ENCODE results near the gene CALM3. TPM values are rescaled to one million over a fixed set of nuclear protein-coding genes. Genes with fewer than 3 reads are reported as not detected.

The CALM3 gene
- polyA plus RNA-seq, 3 donors, result 165 to 240 (median 177) TPM

GRCh38 chr19:46617601-46618000, 16.5 kb downstream of the CALM3 start:
- no peaks in the 10 kb centered on the region for H4K20me1 ChIP-seq (ENCODE audit: insufficient read depth, low read length)
- peaks cover 28 to 36% (median 31%) of the 10 kb centered on the region in 3 donors for H3K27me3 Mint-ChIP-seq (ENCODE audit: low read depth in 3 of 3)
- H3K27me3 ChIP-seq (ENCODE audit: control insufficient read depth in 2 of 2, insufficient read depth in 2 of 2, low read length in 2 of 2), result peaks cover 0 to 14% of the 10 kb centered on the region in 2 donors
- peaks cover 0 to 4% of the 10 kb centered on the region in 2 donors for H3K36me3 ChIP-seq (replicated peaks in 1 of 2; ENCODE audit: control insufficient read depth in 1 of 2, insufficient read depth in 2 of 2, low read length in 2 of 2)
- peaks cover 58% of the 10 kb centered on the region for H3K4me1 Mint-ChIP-seq
- WGBS (ENCODE audit: insufficient coverage), result 100% methylated on average over 3 of the region's 6 CpGs
- no peak overlapping the region for H3K4me3 Mint-ChIP-seq
- no peaks in the 10 kb centered on the region for H3K9me3 ChIP-seq (replicated peaks in 1 of 2; ENCODE audit: control insufficient read depth in 1 of 2, insufficient read depth in 1 of 2, low read length in 2 of 2)
- TF ChIP-seq CTCF (IDR thresholded peaks at IDR 0.05), result no peak
- no peak for DNase-seq
- intact Hi-C loops (cut with micrococcal nuclease), result loop anchor here (5.0 to 10.0 kb wide), 2 partner anchors 97 to 115 kb away; partner anchors contain the start of gene PRKD2 (in 1 of the 2)
- no peaks in the 10 kb centered on the region for H3K79me2 ChIP-seq (ENCODE audit: insufficient read depth, low read length)
- peaks cover 57 to 63% of the 10 kb centered on the region in 2 donors for H3K4me1 ChIP-seq (ENCODE audit: control insufficient read depth in 1 of 2, insufficient read depth in 2 of 2, low read length in 2 of 2)
- no peak overlapping the region for H2AFZ ChIP-seq (ENCODE audit: insufficient read depth, low read depth, low read length, poor library complexity, severe bottlenecking)
- no peak overlapping the region for H3K4me2 ChIP-seq (replicated peaks; ENCODE audit: extremely low read depth, low read length, poor library complexity, severe bottlenecking)
- peaks cover 21 to 22% of the 10 kb centered on the region in 2 donors for H3K36me3 Mint-ChIP-seq
- peak overlapping the region in 2 of 7 donors; percentile 77 to 85 for H3K27ac Mint-ChIP-seq
- H3K9ac ChIP-seq (ENCODE audit: insufficient read depth, low read length, poor library complexity, severe bottlenecking), result no peak overlapping the region
- peaks cover 0 to 5% (median 0%) of the 10 kb centered on the region in 7 donors for H3K9me3 Mint-ChIP-seq
- H3K4me3 ChIP-seq (replicated peaks in 1 of 3; ENCODE audit: low read depth in 2 of 3, low read length in 3 of 3), result no peak overlapping the region
- H3K27ac ChIP-seq (ENCODE audit: low read depth in 1 of 2, low read length in 2 of 2), result no peak overlapping the region

- H3K4me1 Mint-ChIP-seq, result peaks cover 63% of the 10 kb centered on the region
- peaks cover 27 to 30% (median 28%) of the 10 kb centered on the region in 3 donors for H3K27me3 Mint-ChIP-seq (ENCODE audit: low read depth in 3 of 3)
- peaks cover 24 to 26% of the 10 kb centered on the region in 2 donors for H3K36me3 Mint-ChIP-seq
- 37% methylated on average over 7 of the region's 9 CpGs for WGBS (ENCODE audit: insufficient coverage)
- Histone ChIP-seq H3K79me2 (ENCODE audit: insufficient read depth, low read length) (peaks cover 6% of the 10 kb centered on the region), H4K20me1 (ENCODE audit: insufficient read depth, low read length) (no peaks in the 10 kb centered on the region), H3K27ac (ENCODE audit: low read depth in 1 of 2, low read length in 2 of 2) (peak overlapping the region; percentile 84 to 91), H2AFZ (ENCODE audit: insufficient read depth, low read depth, low read length, poor library complexity, severe bottlenecking) (no peak overlapping the region), H3K9me3 (replicated peaks in 1 of 2; ENCODE audit: control insufficient read depth in 1 of 2, insufficient read depth in 1 of 2, low read length in 2 of 2) (no peaks in the 10 kb centered on the region), H3K4me1 (ENCODE audit: control insufficient read depth in 1 of 2, insufficient read depth in 2 of 2, low read length in 2 of 2) (peaks cover 65 to 72% of the 10 kb centered on the region in 2 donors), H3K36me3 (replicated peaks in 1 of 2; ENCODE audit: control insufficient read depth in 1 of 2, insufficient read depth in 2 of 2, low read length in 2 of 2) (peaks cover 0 to 4% of the 10 kb centered on the region in 2 donors), H3K4me3 (replicated peaks in 1 of 3; ENCODE audit: low read depth in 2 of 3, low read length in 3 of 3) (peak overlapping the region in 1 of 3 experiments; percentile 43), H3K9ac (ENCODE audit: insufficient read depth, low read length, poor library complexity, severe bottlenecking) (no peak overlapping the region), H3K27me3 (ENCODE audit: control insufficient read depth in 2 of 2, insufficient read depth in 2 of 2, low read length in 2 of 2) (peaks cover 0 to 12% of the 10 kb centered on the region in 2 donors), H3K4me2 (replicated peaks; ENCODE audit: extremely low read depth, low read length, poor library complexity, severe bottlenecking) (peak overlapping the region; percentile 48)
- TF ChIP-seq CTCF (IDR thresholded peaks at IDR 0.05), result no peak
- peak overlapping the region; percentile 66 to 83 for H3K4me3 Mint-ChIP-seq
- H3K27ac Mint-ChIP-seq, result peak overlapping the region; percentile 91 to 96 (median 94)
- peaks cover 0 to 5% (median 0%) of the 10 kb centered on the region in 7 donors for H3K9me3 Mint-ChIP-seq
- DNase-seq, result peak; percentile 65 to 83 (median 72)
- intact Hi-C loops (cut with micrococcal nuclease), result loop anchor here (5.0 to 10.0 kb wide), 2 partner anchors 96 to 114 kb away; partner anchors contain the start of gene PRKD2 (in 1 of the 2)
Observed at GRCh38 chr19:46618670-46619231, 17.6 kb downstream of the CALM3 start.

All from CD14-positive monocyte (primary cell).